Measurements from ENCODE around the gene BRD7.
A peak's percentile ranks its signal among the peaks of the same experiment; 100 is the strongest.

BRD7 gene

GRCh38 chr16:50271148-50272041 is 97.4 kb downstream of the BRD7 start:
- DNase-seq: no peak

GRCh38 chr16:50270510-50271147 is 98.2 kb downstream of the BRD7 start:
- DNase-seq: no peak

- no peak for DNase-seq
Observed at GRCh38 chr16:50269769-50270509, 98.8 kb downstream of the BRD7 start.

GRCh38 chr16:50269061-50269705 is 99.6 kb downstream of the BRD7 start:
- no peak for DNase-seq

- DNase-seq: no peak
Observed at GRCh38 chr16:50268352-50268751, 100.4 kb downstream of the BRD7 start.

- DNase-seq: no peak
Observed at GRCh38 chr16:50267651-50268050, 101.1 kb downstream of the BRD7 start.

GRCh38 chr16:50267151-50267631 is 101.6 kb downstream of the BRD7 start:
- no peak for DNase-seq

- peak; percentile 86 for DNase-seq
Observed at GRCh38 chr16:50266337-50267091, 102.3 kb downstream of the BRD7 start, which contains the start of gene ADCY7. Gene ADCY7, plus strand, starts transcription at chr16:50266551. Its CDS starts 21,629 bp downstream, at chr16:50288180.
